ENCODE results near the gene PIP4K2A.

GRCh38 chr10:22570234-22570633, 144.1 kb downstream of the PIP4K2A start:
- TF ChIP-seq CTCF (IDR thresholded peaks at IDR 0.05) (no peak), POLR2A (IDR thresholded peaks at IDR 0.05) (no peak), POLR2AphosphoS5 (IDR thresholded peaks at IDR 0.05) (no peak), EP300 (IDR thresholded peaks at IDR 0.05; ENCODE audit: low read depth) (no peak)
